GM12874 (cell line): ENCODE data around the gene KRT31.

Source experiments
- TF ChIP-seq, protein P1 (sequence below): IDR thresholded peaks from 2 replicates; pipeline ENCODE4 v1.5.1; 2011; ENCODE audit warnings: low read depth, mild to moderate bottlenecking, control low read depth, low read length, moderate library complexity; ENCODE audit not compliant: insufficient read depth

Gene KRT31

DNA sequence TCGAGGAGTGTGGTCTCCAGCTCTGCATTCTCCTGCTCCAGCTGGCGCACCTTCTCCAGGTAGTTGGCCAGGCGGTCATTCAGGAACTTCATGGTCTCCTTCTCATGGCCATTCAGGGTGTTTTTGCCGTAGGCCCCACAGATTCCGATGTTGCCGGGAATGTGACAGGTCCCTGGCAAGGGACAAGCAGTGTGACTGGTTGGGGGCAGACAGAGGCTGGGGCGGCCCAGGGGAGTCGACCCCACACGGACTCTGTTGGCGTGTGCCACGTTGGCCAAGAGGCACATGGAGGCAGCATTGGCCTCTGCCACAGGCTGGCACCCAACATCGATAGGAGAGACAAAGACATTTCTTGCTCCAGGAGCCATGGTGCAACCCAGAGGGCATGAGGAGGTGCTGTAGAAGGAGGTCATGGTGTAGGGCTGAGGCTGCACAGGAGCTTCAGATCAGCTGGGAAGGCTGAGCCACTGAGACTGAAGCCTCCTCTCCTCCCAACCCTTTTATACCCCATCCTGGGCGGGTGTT lies 26.8 kb upstream of the KRT31 start, which contains the start of gene KRT37:
KRT37 (minus strand) TSS at position 475 of the 525 bp plus-strand sequence; CDS start at position 413, 62 bp downstream.
- TF ChIP-seq, protein P1, sequence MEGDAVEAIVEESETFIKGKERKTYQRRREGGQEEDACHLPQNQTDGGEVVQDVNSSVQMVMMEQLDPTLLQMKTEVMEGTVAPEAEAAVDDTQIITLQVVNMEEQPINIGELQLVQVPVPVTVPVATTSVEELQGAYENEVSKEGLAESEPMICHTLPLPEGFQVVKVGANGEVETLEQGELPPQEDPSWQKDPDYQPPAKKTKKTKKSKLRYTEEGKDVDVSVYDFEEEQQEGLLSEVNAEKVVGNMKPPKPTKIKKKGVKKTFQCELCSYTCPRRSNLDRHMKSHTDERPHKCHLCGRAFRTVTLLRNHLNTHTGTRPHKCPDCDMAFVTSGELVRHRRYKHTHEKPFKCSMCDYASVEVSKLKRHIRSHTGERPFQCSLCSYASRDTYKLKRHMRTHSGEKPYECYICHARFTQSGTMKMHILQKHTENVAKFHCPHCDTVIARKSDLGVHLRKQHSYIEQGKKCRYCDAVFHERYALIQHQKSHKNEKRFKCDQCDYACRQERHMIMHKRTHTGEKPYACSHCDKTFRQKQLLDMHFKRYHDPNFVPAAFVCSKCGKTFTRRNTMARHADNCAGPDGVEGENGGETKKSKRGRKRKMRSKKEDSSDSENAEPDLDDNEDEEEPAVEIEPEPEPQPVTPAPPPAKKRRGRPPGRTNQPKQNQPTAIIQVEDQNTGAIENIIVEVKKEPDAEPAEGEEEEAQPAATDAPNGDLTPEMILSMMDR, result no peak

DNA sequence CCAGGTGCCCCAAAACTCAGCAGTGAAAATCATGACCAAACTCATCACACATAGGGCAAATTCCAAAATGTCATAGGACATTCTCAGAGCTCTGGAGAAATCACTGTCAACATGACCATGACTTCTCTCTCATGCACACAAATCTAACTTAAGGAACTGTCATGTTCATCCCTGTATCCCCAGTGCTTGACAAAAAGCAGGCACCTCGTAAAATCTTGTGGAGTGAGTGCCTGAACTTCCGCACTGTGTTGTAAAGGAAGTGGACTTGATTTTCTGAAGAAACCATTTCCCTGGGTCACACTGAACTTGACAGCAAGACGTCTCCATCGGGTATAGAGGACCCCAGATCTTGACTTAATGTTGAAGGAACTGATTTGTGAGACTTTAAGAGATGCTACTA lies 24.2 kb upstream of the KRT31 start:
- TF ChIP-seq, protein P1, result no peak

DNA sequence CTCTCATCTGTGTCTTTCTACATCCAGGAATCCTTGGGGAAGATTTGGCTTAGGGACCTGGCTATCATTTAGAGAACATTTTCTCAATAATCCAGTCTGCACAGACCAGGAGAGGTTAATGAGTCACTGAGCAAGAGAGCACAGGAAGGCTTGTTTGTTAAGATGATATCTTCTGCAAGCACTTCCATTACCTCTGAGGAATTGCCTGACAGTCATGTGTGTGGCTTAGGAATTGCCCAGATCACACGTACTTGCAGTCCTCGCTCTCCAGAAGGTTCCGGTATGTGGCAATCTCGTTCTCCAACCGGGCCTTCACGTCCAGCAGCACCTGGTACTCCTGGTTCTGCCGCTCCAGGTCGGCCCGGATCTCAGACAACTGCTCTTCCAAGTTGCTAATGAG lies 23.7 kb upstream of the KRT31 start:
- TF ChIP-seq, protein P1, result no peak

DNA sequence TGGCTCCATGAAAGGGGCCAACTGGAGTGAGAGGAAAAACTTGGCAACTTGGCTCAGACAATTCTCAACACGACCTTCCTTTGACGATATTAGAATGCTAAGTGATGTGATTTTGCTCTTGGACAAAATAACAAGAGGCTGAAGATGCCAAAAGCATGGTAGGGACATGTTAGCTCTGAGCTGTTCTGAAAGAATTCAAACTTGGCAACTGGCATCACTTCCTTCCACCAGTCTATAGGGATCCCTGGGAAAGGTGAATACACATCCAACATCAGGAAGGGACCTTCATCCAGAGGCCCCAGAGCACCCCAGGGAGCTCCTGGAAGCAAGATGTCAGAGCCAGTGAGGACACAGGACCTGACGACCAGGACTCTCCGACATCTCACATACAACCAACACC lies 22.7 kb upstream of the KRT31 start:
- TF ChIP-seq, protein P1, result no peak

DNA sequence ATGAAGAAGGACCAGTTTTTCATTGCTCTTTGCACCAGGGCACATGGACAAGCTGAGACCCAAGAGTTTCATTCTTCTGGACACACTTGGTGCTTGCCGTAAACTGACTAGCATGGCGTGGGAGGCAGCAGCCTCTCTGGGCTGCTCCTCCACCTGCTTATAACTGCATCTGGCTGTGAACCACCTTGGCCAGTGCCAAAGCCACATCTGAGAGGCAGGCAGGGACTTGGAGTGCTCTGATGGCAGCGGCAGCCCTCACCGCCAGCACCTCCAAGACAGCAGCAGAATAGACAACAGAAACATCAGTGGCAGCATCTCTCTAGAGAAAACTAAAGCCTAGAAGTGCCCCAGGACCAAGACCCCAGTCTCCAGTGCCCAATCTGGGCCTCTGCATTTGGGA lies 22.3 kb upstream of the KRT31 start:
- TF ChIP-seq, protein P1, result no peak

DNA sequence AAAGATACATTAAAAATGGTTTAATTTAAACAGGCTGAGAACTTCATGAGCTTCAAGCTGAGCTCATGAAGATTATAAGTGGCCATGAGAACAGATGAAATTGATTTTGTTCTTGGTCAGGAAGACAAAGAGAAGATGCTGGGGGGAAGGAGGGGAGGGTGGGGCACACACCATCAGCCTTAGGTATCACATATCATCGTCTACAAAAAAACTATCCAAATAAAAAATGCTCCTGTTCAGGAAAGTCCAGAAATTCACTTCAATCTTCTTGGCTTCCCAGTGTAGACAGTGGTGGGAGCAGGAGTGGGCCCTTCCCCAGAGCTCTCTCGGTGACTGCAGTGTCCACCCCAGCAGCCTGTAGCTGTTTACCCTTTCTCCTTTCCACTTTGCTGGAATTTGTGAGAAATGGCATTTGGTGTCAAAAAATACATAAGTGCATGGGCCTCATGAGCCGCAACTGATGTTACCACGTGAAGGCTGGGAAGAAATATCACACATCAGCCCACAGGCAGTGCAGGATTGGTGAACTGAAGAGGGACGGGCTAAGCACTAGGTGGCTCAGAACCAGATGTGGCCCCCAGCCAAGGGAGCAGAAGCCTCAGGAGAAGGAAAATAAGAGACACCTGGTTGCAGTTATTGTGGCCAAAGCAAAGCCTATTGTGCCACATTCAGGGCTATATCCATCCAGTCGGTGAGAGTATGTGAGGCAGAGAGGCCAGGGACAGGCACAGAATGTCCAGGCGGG lies 20.9 kb upstream of the KRT31 start:
- TF ChIP-seq, protein P1, result no peak

DNA sequence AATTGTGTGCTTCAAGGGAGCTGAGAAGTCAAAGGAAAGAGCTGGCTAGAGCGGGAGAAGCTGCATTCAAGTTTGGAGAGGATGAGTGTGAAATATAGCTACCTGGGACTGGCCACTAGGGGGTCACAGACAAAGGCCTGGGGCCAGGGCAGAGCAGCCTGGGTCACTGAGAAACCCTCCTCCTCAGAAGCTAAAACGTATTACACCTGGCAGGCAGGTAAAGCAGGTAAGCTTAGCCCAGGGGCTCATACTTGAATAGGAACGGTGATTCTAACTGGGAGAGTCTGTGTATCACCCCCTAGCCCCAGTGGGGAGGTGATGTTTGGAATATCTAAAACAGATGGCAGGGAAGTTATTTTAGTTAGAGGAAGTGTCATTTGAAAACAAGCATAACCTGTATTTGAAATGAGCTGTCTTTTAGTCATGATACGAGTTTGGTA lies 20.2 kb upstream of the KRT31 start:
- TF ChIP-seq, protein P1, result peak; percentile 70
